ENCODE data around the gene CARMIL1. TPM values are rescaled to one million over a fixed set of nuclear protein-coding genes. Genes with fewer than 3 reads are reported as not detected.

Gene CARMIL1
- total RNA-seq, 1 experiment from 2014 or later, result 23.6 TPM

GRCh38 chr6:25641940-25642666, 362.9 kb downstream of the CARMIL1 start:
- H3K4me2 ChIP-seq (ENCODE audit: insufficient read depth, insufficient read length, low read length), result no peak overlapping the region
- no peak overlapping the region for H4K5ac ChIP-seq (ENCODE audit: insufficient read length, low read depth, low read length)
- no peak overlapping the region for H3K18ac ChIP-seq (ENCODE audit: insufficient read length, low read depth, low read length)
- H4K20me1 ChIP-seq (ENCODE audit: control insufficient read depth, insufficient read depth, insufficient read length), result no peaks in the 10 kb centered on the region
- no peak overlapping the region for H4K91ac ChIP-seq (ENCODE audit: insufficient read length, low read depth, low read length)
- H4K8ac ChIP-seq (replicated peaks; ENCODE audit: insufficient read length, low read depth, low read length), result no peak overlapping the region
- H3K27ac Mint-ChIP-seq, result no peak overlapping the region
- no peaks in the 10 kb centered on the region for H3K9me3 Mint-ChIP-seq
- no peaks in the 10 kb centered on the region for H3K23me2 ChIP-seq (ENCODE audit: insufficient read length, low read depth, low read length, poor library complexity, severe bottlenecking)
- no peak overlapping the region for H3K56ac ChIP-seq (ENCODE audit: insufficient read length, low read depth, low read length)
- H2BK15ac ChIP-seq (ENCODE audit: low read depth, low read length), result no peak overlapping the region
- no peak overlapping the region for H2BK5ac ChIP-seq (ENCODE audit: insufficient read length, low read length)
- H3K4me1 Mint-ChIP-seq, result peaks cover 3 to 9% of the 10 kb centered on the region in 2 experiments
- H3K79me1 ChIP-seq (ENCODE audit: insufficient read depth, low read depth, low read length, poor library complexity, severe bottlenecking), result no peaks in the 10 kb centered on the region
- no CpG with 5 or more reads among the region's 3 CpGs for WGBS (ENCODE audit: extremely low coverage, insufficient read length, low lambda C conversion rate)
- H3K4me1 ChIP-seq (ENCODE audit: insufficient read depth, low read length), result no peaks in the 10 kb centered on the region
- no peaks in the 10 kb centered on the region for H3K79me2 ChIP-seq (ENCODE audit: insufficient read depth, low read length)
- H3K14ac ChIP-seq (ENCODE audit: insufficient read depth, low read length), result no peak overlapping the region
- TF ChIP-seq CTCF (conservative IDR thresholded peaks at IDR 0.05), result no peak
- H2AK5ac ChIP-seq (ENCODE audit: insufficient read length, low read length), result no peak overlapping the region
- H2BK120ac ChIP-seq (ENCODE audit: low read depth, low read length, poor library complexity, severe bottlenecking), result no peak overlapping the region
- H2BK20ac ChIP-seq (ENCODE audit: low read depth, low read length, poor library complexity, severe bottlenecking), result no peak overlapping the region
- H3K36me3 Mint-ChIP-seq (ENCODE audit: insufficient read depth in 1 of 3, low read depth in 3 of 3), result no peaks in the 10 kb centered on the region
- DNase-seq, result no peak
- no peaks in the 10 kb centered on the region for H3K9me3 ChIP-seq (ENCODE audit: control insufficient read depth, low read depth, low read length)
- no peak overlapping the region for H3K9ac ChIP-seq (ENCODE audit: extremely low read depth, insufficient read length, low read length)
- H3K4me3 Mint-ChIP-seq, result no peak overlapping the region
- H2BK12ac ChIP-seq (ENCODE audit: insufficient read length, low read depth, low read length), result no peak overlapping the region
- no peak overlapping the region for H3K27ac ChIP-seq (ENCODE audit: insufficient read length, low read depth, low read length)
- no peak overlapping the region for H3K4ac ChIP-seq (ENCODE audit: low read depth, low read length)
- H2AFZ ChIP-seq (ENCODE audit: low read length), result no peak overlapping the region
- no peak overlapping the region for H3T11ph ChIP-seq (ENCODE audit: low read length)
- peaks cover 48% of the 10 kb centered on the region for H3K27me3 Mint-ChIP-seq (ENCODE audit: low read depth)
- H3K27me3 ChIP-seq (ENCODE audit: insufficient read depth, low read length), result no peaks in the 10 kb centered on the region
- no peak overlapping the region for H3K23ac ChIP-seq (ENCODE audit: insufficient read length, low read depth, low read length)

Measured in H9 (cell line).